ENCODE measurements around the gene CCDC85C.

Gene CCDC85C

GRCh38 chr14:99556134-99556791 is 47.7 kb downstream of the CCDC85C start:
- DNase-seq (ENCODE audit: low read depth in 2 of 2), result no peak

GRCh38 chr14:99554757-99555531 is 49.1 kb downstream of the CCDC85C start:
- DNase-seq (ENCODE audit: low read depth in 2 of 2), result no peak

GRCh38 chr14:99554184-99554583 is 49.8 kb downstream of the CCDC85C start:
- no peak for DNase-seq (ENCODE audit: low read depth in 2 of 2)

- no peak for DNase-seq (ENCODE audit: low read depth in 2 of 2)
These were observed 51.3 kb downstream of the CCDC85C start for GRCh38 chr14:99552572-99553216.

- DNase-seq (ENCODE audit: low read depth in 2 of 2), result no peak
These were observed 51.9 kb downstream of the CCDC85C start for GRCh38 chr14:99552021-99552553.

- DNase-seq (ENCODE audit: low read depth in 2 of 2), result no peak
These were observed 52.7 kb downstream of the CCDC85C start for GRCh38 chr14:99551034-99551922.

- no peak for DNase-seq (ENCODE audit: low read depth in 2 of 2)
These were observed 53.5 kb downstream of the CCDC85C start for GRCh38 chr14:99550387-99550992.

- DNase-seq (ENCODE audit: low read depth in 2 of 2), result no peak
These were observed 54.3 kb downstream of the CCDC85C start for GRCh38 chr14:99549684-99550083.

- no peak for DNase-seq (ENCODE audit: low read depth in 2 of 2)
These were observed 55.0 kb downstream of the CCDC85C start for GRCh38 chr14:99548871-99549515.

- DNase-seq (ENCODE audit: low read depth in 2 of 2), result no peak
These were observed 55.8 kb downstream of the CCDC85C start for GRCh38 chr14:99548255-99548654.

GRCh38 chr14:99546234-99546879 is 57.6 kb downstream of the CCDC85C start:
- no peak for DNase-seq (ENCODE audit: low read depth in 2 of 2)

- DNase-seq (ENCODE audit: low read depth in 2 of 2), result no peak
These were observed 58.4 kb downstream of the CCDC85C start for GRCh38 chr14:99545586-99545985.

GRCh38 chr14:99544991-99545390 is 59.0 kb downstream of the CCDC85C start:
- DNase-seq (ENCODE audit: low read depth in 2 of 2), result no peak

GRCh38 chr14:99543985-99544384 is 60.0 kb downstream of the CCDC85C start:
- no peak for DNase-seq (ENCODE audit: low read depth in 2 of 2)

GRCh38 chr14:99543370-99543769 is 60.6 kb downstream of the CCDC85C start:
- DNase-seq (ENCODE audit: low read depth in 2 of 2), result no peak

- no peak for DNase-seq (ENCODE audit: low read depth in 2 of 2)
These were observed 61.4 kb downstream of the CCDC85C start for GRCh38 chr14:99542566-99542965.

- no peak for DNase-seq (ENCODE audit: low read depth in 2 of 2)
These were observed 62.1 kb downstream of the CCDC85C start for GRCh38 chr14:99541677-99542470.

- no peak for DNase-seq (ENCODE audit: low read depth in 2 of 2)
These were observed 62.8 kb downstream of the CCDC85C start for GRCh38 chr14:99541211-99541610.

All from stimulated activated CD4-positive, alpha-beta T cell treated with anti-CD3 and anti-CD28 coated beads, Interleukin-1b, Interleukin-23, amount 100 ng/mL, for 4 hours (primary cell).